ENCODE data around the gene UBE2E1.

The UBE2E1 gene

GRCh38 chr3:23923786-23924185 is 118.0 kb downstream of the UBE2E1 start:
- no peak for DNase-seq

DNA sequence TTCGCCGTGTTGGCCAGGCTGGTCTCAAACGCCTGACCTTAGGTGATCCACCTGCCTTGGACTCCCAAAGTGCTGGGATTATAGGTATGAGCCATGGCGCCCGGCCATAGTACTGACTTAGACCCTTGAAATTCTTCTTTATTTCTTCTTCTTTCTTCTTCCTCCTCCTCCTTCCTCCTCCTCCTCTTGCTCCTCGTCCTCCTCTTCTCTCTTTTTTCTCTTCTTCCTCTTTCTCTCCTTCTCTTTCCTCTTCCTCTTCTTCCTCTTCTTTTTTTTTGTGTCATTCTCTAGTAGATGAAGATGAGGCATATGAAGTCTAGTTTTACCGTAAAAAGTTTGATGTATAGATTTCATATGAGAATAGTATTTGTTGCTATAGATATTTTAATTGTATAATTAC is 120.5 kb downstream of the UBE2E1 start:
- no peak for DNase-seq

- DNase-seq, result no peak
These were observed 121.0 kb downstream of the UBE2E1 start for GRCh38 chr3:23926736-23927135.

GRCh38 chr3:23928524-23928923 is 122.8 kb downstream of the UBE2E1 start:
- no peak for DNase-seq

DNA sequence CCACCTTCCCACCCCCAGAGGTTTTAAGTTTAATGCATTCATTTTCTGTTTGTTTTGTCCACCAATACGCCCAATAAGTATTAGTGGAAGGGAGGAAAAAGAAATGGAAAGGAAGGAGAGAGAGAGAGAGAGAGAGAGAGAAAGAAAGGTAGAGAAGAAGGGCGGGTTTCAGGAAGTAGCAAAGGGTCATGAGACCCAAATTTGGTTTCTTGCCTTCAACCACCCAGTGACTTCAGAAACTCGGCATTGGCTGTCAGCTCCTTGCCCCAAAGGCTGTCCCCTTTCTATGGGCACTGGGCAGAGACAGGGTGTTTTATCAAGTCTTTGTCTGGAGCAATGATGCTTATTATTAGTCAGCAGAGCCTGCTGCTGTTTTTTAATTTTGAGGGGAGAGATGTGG is 125.8 kb downstream of the UBE2E1 start:
- DNase-seq, result no peak

DNA sequence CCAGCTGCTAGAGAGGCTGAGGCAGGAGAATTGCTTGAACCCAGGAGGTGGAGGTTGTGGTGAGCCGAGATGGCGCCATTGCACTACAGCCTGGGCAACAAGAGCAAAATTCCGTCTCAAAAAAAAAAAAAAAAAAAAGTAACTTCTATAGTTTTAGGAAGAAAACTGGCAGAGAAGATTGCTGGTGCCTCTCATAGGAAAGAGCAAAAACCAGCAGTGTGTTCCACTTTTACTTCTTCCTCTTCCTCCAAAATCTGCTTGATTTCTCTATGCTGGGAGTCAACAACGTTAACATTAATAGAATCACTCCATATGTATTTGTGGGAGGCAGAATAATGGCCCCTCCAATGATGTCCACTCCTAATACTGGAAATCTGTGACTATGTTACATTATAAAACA is 126.8 kb downstream of the UBE2E1 start:
- no peak for DNase-seq

GRCh38 chr3:23934253-23934652 is 128.5 kb downstream of the UBE2E1 start:
- DNase-seq, result no peak

DNA sequence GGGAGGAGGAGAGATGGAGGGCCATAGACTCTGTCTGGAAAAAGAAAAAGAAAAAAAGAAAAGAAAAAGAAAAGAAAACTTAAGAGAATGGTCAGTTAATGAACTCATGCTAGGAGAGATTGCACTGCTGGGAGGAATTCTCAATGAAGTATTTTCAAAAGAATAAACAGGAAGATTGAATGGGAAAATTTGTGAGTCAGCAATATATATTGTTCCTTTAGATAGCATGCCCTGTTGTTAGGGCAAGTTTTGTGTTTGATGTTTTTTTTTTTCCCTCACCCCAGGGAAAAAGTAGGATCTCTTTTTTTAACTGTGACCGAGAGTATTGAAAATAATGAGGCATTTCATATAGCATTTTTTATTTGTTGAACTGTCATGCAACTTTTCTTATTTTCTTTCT is 131.5 kb downstream of the UBE2E1 start:
- no peak for DNase-seq

DNA sequence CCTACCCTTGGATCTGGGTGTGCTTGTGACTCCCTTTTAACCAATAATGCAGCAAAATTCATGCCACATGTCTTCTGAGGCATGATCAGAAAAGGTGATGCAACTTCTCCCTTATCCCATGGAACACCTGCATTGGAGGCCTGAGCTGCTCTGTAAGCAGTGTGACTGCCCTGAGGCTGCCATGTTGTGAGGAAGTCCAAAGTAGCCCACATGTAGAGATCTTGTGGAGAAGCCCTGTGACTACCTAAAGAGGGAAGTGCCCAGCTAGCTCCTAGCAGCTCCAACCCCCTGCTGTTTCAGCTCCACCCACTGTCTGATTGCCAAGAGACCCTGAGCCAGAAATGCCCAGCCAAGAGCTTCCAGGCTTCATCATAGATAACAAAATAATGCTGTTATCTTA is 132.9 kb downstream of the UBE2E1 start:
- no peak for DNase-seq

DNA sequence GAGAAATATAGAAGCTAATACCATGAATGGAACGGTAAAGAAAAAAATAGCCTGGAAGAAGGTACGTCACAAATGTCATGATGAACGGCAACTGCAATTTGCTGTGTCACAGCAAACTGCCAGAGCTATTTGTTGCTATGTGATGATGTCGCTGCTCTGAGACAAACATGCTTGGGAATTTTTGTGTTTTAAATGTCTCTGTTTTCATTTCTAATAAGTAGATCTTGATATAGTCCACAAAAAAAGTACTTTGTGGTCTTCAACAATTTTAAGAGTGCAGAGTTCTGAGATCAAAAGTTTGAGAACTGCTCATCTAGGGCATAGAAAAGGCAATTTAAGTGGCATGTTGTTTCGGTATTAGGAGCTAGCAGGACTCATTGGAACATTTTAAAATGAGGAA is 135.0 kb downstream of the UBE2E1 start:
- no peak for DNase-seq
